PC-9 (cell line): ENCODE measurements around the gene GPD1. TPM values are rescaled to one million over a fixed set of nuclear protein-coding genes. Genes with fewer than 3 reads are reported as not detected.
"Not testable (repeated sequence)": the region's sequence is repeated elsewhere in the genome, so short reads cannot be mapped to it uniquely, and the experiment has no call there.

ENCODE experiments used
- BruUV-seq: library from RNA; stranded (reverse); fragments of 400-500 nt; replicated peaks from 2 replicates; lab custom pipeline; 2021; lab: Mats Ljungman, UMichigan
- CTCF ChIA-PET: fragments of 300-600 bp; sonication (Branson Sonifier 250); formaldehyde crosslinking; loops from one replicate; lab custom pipeline; 2022; ENCODE audit warnings: antibody characterized with exemption; lab: Charles Lee
- POLR2A ChIA-PET: fragments of 300-600 bp; sonication (Branson Sonifier 250); formaldehyde crosslinking; loops from one replicate; lab custom pipeline; 2022; ENCODE audit warnings: antibody characterized with exemption; ENCODE audit not compliant: unreplicated experiment; lab: Charles Lee
- DNase-seq, 2 experiments: peaks; one replicate each; pipeline versions ENCODE4 v3.0.0 to v3.0.0-alpha.2; 2015 to 2022; ENCODE audit warnings: mixed read lengths in 1 of 2
- H2AFZ ChIP-seq: fragments of 200-600 bp; sonication (generic); 2 replicates; pipeline ENCODE4 v1.8.1; 2017; ENCODE audit warnings: antibody characterized with exemption
- H3F3A ChIP-seq: fragments of 200-600 bp; sonication (generic); 2 replicates; pipeline ENCODE4 v1.8.1; 2017; ENCODE audit warnings: antibody characterized with exemption, mild to moderate bottlenecking, low read depth; ENCODE audit not compliant: insufficient read depth
- H3K27ac ChIP-seq: fragments of 200-600 bp; sonication (generic); 2 replicates; pipeline ENCODE4 v1.6.1; 2016; ENCODE audit warnings: mixed run types
- H3K27me3 ChIP-seq: fragments of 200-600 bp; sonication (generic); 2 replicates; pipeline ENCODE4 v1.6.1; 2016; ENCODE audit warnings: low read depth, mixed run types; ENCODE audit not compliant: insufficient read depth
- H3K36me3 ChIP-seq: fragments of 200-600 bp; sonication (generic); 2 replicates; pipeline ENCODE4 v1.6.1; 2016; ENCODE audit warnings: low read depth, mixed run types
- H3K4me1 ChIP-seq: fragments of 200-600 bp; sonication (generic); replicated peaks from 2 replicates; pipeline ENCODE4 v1.6.1; 2016; ENCODE audit warnings: mixed run types; ENCODE audit not compliant: insufficient read depth
- H3K4me2 ChIP-seq: fragments of 200-600 bp; sonication (generic); 2 replicates; pipeline ENCODE4 v1.6.1; 2017; ENCODE audit warnings: mixed run types
- H3K4me3 ChIP-seq: fragments of 200-600 bp; sonication (generic); 2 replicates; pipeline ENCODE4 v1.6.1; 2016; ENCODE audit warnings: mixed run types
- H3K79me2 ChIP-seq: fragments of 200-600 bp; sonication (generic); 2 replicates; pipeline ENCODE4 v1.6.1; 2017; ENCODE audit warnings: low read depth, mixed run types
- H3K9me2 ChIP-seq: fragments of 200-600 bp; sonication (generic); 2 replicates; pipeline ENCODE4 v1.8.1; 2017; ENCODE audit warnings: mild to moderate bottlenecking; ENCODE audit not compliant: insufficient read depth
- H3K9me3 ChIP-seq: fragments of 200-600 bp; sonication (generic); 2 replicates; pipeline ENCODE4 v1.8.1; 2016; ENCODE audit warnings: low read depth; ENCODE audit not compliant: insufficient read depth
- H4K20me1 ChIP-seq: fragments of 200-600 bp; sonication (generic); 2 replicates; pipeline ENCODE4 v1.8.1; 2017; ENCODE audit not compliant: insufficient read depth
- CTCF ChIP-seq: fragments of 200-600 bp; sonication (generic); conservative IDR thresholded peaks from 2 replicates; pipeline ENCODE4 v1.6.1; 2017; ENCODE audit warnings: mixed run types, antibody characterized with exemption, mild to moderate bottlenecking, moderate library complexity
- EZH2 ChIP-seq: fragments of 200-600 bp; sonication (generic); IDR thresholded peaks from 2 replicates; pipeline ENCODE4 v1.8.0; 2017; ENCODE audit warnings: antibody characterized with exemption, low read depth
- intact Hi-C: fragments of 100-400 bp; cut with micrococcal nuclease; formaldehyde crosslinking; loops from one replicate; pipeline ENCODE4 v1.10.0; 2022; ENCODE audit not compliant: unreplicated experiment
- total RNA-seq: library from RNA; stranded (reverse); gene quantifications from 2 replicates; pipeline ENCODE4 v1.2.3, GENCODE V29; 2021

The GPD1 gene
- total RNA-seq, 1 experiment from 2014 or later, result 0.24 TPM

GRCh38 chr12:50151047-50151687, 47.4 kb downstream of the GPD1 start:
- BruUV-seq, result no TSS peak
- Histone ChIP-seq H3K27me3 (no peaks in the 10 kb centered on the region), H4K20me1 (no peaks in the 10 kb centered on the region; the same call in 1 of the 2 replicates), H3K9me2 (no peaks in the 10 kb centered on the region), H3K9me3 (no peaks in the 10 kb centered on the region), H3K4me1 (no peaks in the 10 kb centered on the region), H3K36me3 (no peaks in the 10 kb centered on the region), H3K27ac (no peak overlapping the region), H3K4me3 (no peak overlapping the region), H3K79me2 (no peaks in the 10 kb centered on the region), H3F3A (no peaks in the 10 kb centered on the region; the same call in 1 of the 2 replicates), H3K4me2 (no peak overlapping the region), H2AFZ (no peak overlapping the region)
- ChIA-PET POLR2A (interaction anchor here (0.7 kb wide), 1 partner anchor 28 kb away, joined by 4 read pairs; no protein-coding TSS in a partner anchor), CTCF (no interaction called here)
- DNase-seq, result no peak
- TF ChIP-seq EZH2 (no peak), CTCF (no peak)
- intact Hi-C loops, result no loop called here

DNA sequence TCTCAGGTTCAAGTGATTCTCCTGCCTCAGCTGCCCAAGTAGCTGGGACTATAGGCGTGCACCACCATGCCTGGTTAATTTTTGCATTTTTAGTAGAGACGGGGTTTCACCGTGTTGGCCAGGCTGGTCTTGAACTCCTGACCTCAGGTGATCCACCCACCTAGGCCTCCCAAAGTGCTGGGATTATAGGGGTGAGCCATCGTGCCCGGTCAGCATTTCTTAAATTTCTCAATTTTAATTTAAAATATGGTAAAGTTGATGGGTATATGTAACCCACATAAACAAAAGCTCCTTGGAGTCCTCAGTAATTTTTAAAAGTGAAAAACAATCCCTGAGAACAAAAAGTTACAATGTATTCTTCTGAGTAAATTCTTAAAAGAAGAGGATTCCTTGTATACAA, 51.1 kb downstream of the GPD1 start:
- DNase-seq, H4K20me1 ChIP-seq, H2AFZ ChIP-seq, H3K4me1 ChIP-seq, H3K9me3 ChIP-seq, H3K4me3 ChIP-seq, H3K4me2 ChIP-seq, H3K27me3 ChIP-seq, BruUV-seq, CTCF ChIA-PET, H3K36me3 ChIP-seq, intact Hi-C loops, H3K27ac ChIP-seq, H3K9me2 ChIP-seq, H3F3A ChIP-seq, POLR2A ChIA-PET, H3K79me2 ChIP-seq: not testable (repeated sequence)

DNA sequence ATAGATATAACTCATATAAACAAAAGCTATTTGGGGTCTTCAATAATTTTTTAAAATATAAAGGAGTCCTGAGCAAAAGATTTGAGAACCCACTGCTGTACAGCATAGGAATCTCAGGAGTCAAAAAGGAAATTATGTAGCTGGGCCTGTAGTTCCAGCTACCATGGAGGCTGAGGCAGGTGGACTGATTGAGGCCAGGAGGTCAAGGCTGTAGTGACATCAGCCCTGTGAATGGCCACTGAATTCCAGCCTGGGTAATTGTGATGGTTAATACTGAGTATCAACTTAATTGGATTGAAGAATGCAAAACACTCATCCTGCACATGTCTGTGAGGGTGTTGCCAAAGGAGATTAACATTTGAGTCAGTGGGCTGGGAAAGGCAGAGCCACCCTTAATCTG, 52.8 kb downstream of the GPD1 start:
- Histone ChIP-seq H3K27me3 (no peaks in the 10 kb centered on the region), H3K27ac (no peak overlapping the region), H3K36me3 (no peaks in the 10 kb centered on the region), H2AFZ (no peak overlapping the region), H3K9me2 (no peaks in the 10 kb centered on the region), H4K20me1 (no peaks in the 10 kb centered on the region), H3K79me2 (peaks cover 5% of the 10 kb centered on the region; the same call in 1 of the 2 replicates), H3K4me2 (no peak overlapping the region), H3K4me3 (no peak overlapping the region), H3F3A (peaks cover 5% of the 10 kb centered on the region; the same call in 1 of the 2 replicates), H3K9me3 (no peaks in the 10 kb centered on the region), H3K4me1 (no peaks in the 10 kb centered on the region)
- ChIA-PET POLR2A (interaction anchor here (0.6 kb wide), 2 partner anchors 10 to 67 kb away, joined by 3 to 20 read pairs; no protein-coding TSS in a partner anchor), CTCF (interaction anchor here (0.6 to 0.7 kb wide), 2 partner anchors 15 to 159 kb away, joined by 3 to 5 read pairs; no protein-coding TSS in a partner anchor)
- intact Hi-C loops, result no loop called here
- no TSS peak for BruUV-seq
- no peak for DNase-seq
- TF ChIP-seq CTCF (no peak), EZH2 (no peak)
